WI38 (cell line): ENCODE results near the gene IKZF1.

Source experiments
- H3K4me3 ChIP-seq: 2 replicates; pipeline ENCODE4 v1.5.1; 2011; ENCODE audit warnings: low read depth, mild to moderate bottlenecking, control low read depth, low read length
- CTCF ChIP-seq: IDR thresholded peaks from 2 replicates; pipeline ENCODE4 v1.5.1; 2012; ENCODE audit warnings: low read depth, mild to moderate bottlenecking, control low read depth, low read length

IKZF1 gene

GRCh38 chr7:50369143-50370026, 64.9 kb downstream of the IKZF1 start:
- TF ChIP-seq CTCF, result no peak
- H3K4me3 ChIP-seq, result no peak overlapping the region

GRCh38 chr7:50370884-50371283, 66.4 kb downstream of the IKZF1 start:
- no peak overlapping the region for H3K4me3 ChIP-seq
- no peak for TF ChIP-seq CTCF

- TF ChIP-seq CTCF, result no peak
These were observed 67.1 kb downstream of the IKZF1 start for GRCh38 chr7:50371551-50372021.

GRCh38 chr7:50372923-50373322, 68.4 kb downstream of the IKZF1 start:
- no peak overlapping the region for H3K4me3 ChIP-seq
- no peak for TF ChIP-seq CTCF

More at GRCh38 chr7:50371551-50372021, 67.1 kb downstream of the IKZF1 start:
- no peak overlapping the region for H3K4me3 ChIP-seq

GRCh38 chr7:50376056-50376820, 71.7 kb downstream of the IKZF1 start:
- TF ChIP-seq CTCF, result no peak
- H3K4me3 ChIP-seq, result no peak overlapping the region

GRCh38 chr7:50377356-50377755, 72.8 kb downstream of the IKZF1 start:
- no peak overlapping the region for H3K4me3 ChIP-seq
- no peak for TF ChIP-seq CTCF

GRCh38 chr7:50379082-50379481, 74.6 kb downstream of the IKZF1 start:
- H3K4me3 ChIP-seq, result no peak overlapping the region
- no peak for TF ChIP-seq CTCF
